GM10248 (cell line): ENCODE measurements around the gene RIMBP2.

Experiments used
- CTCF ChIA-PET: fragments of 300-600 bp; sonication (Branson Sonifier 250); formaldehyde crosslinking; extraction: SDS; loops from one replicate; lab custom pipeline; 2021; ENCODE audit warnings: antibody characterized with exemption; lab: Yijun Ruan, JAX
- POLR2A ChIA-PET: fragments of 350-650 bp; sonication (Branson Sonifier 250); formaldehyde crosslinking; extraction: SDS; loops from one replicate; lab custom pipeline; 2020; ENCODE audit warnings: antibody characterized with exemption; lab: Yijun Ruan, JAX
- DNase-seq: peaks from one replicate; pipeline ENCODE4 v3.0.0; 2012; ENCODE audit errors: extremely low spot score
- TF ChIP-seq, protein P1 (sequence below): IDR thresholded peaks from 2 replicates; pipeline ENCODE4 v1.5.1; 2012; ENCODE audit warnings: mild to moderate bottlenecking, low read depth; ENCODE audit errors: extremely low read depth, missing control alignments, control extremely low read depth

Gene RIMBP2

DNA sequence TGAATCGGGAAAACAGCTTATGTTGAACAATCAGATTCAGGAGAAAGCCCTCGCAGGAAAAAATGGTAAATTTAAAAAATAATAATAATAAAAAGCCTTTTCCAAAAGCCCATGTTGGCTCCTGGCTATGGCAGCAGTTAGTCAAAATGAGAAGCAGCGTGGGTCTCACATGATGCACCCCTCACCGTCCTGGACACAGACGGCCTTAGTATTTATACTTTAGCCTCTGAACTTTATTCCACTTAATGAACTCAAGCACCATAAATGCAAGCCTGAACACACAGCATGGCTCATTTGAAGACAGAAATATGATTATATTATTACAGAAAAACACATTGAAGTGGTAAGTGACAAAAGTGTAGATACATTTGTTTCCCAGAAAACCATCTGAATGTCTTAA is 160.9 kb downstream of the RIMBP2 start:
- POLR2A ChIA-PET: no interaction called here
- TF ChIP-seq, protein P1, sequence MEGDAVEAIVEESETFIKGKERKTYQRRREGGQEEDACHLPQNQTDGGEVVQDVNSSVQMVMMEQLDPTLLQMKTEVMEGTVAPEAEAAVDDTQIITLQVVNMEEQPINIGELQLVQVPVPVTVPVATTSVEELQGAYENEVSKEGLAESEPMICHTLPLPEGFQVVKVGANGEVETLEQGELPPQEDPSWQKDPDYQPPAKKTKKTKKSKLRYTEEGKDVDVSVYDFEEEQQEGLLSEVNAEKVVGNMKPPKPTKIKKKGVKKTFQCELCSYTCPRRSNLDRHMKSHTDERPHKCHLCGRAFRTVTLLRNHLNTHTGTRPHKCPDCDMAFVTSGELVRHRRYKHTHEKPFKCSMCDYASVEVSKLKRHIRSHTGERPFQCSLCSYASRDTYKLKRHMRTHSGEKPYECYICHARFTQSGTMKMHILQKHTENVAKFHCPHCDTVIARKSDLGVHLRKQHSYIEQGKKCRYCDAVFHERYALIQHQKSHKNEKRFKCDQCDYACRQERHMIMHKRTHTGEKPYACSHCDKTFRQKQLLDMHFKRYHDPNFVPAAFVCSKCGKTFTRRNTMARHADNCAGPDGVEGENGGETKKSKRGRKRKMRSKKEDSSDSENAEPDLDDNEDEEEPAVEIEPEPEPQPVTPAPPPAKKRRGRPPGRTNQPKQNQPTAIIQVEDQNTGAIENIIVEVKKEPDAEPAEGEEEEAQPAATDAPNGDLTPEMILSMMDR: no peak
- CTCF ChIA-PET: no interaction called here
- DNase-seq: no peak

DNA sequence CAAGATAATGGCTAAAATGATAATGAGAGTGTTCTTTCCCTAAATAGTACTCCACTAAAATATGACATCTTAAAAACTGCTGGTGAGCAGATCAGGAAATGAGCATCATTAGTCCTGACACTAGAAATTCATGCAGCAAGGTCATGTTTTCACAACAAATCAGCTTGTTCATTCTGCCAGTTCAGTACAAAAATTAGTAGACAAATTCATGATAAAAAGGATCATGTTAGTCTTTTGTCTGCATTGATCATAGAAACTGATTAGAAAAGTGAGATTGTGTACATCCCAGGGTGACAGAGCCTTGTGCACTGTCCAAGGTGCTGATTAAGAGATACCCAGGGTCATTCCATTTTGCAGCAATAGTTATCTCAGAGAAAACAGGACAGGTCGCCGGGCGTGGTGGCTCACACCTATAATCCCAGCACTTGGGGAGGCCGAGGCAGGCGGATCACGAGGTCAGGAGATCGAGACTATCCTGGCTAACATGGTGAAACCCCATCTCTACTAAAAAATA is 163.6 kb downstream of the RIMBP2 start:
- DNase-seq: no peak
- POLR2A ChIA-PET: no interaction called here
- CTCF ChIA-PET: no interaction called here
- TF ChIP-seq, protein P1: no peak

DNA sequence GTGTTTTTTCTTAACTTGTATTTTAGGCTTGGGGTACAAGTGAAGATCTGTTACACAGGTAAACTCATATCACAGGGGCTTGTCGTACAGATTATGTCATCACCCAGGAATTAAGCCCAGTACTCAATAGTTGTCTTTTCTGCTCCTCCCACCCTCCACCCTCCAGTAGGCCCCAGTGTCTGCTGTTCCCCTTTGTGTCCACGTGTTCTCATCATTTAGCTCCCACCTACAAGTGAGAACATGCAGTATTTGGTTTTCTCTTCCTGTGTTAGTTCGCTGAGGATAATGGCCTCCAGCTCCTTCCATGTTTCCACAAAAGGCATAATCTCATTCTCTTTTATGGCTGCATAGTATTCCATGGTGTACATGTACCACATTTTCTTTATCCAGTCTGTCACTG is 166.7 kb downstream of the RIMBP2 start:
- POLR2A ChIA-PET: no interaction called here
- TF ChIP-seq, protein P1: no peak
- CTCF ChIA-PET: no interaction called here
- no peak for DNase-seq

DNA sequence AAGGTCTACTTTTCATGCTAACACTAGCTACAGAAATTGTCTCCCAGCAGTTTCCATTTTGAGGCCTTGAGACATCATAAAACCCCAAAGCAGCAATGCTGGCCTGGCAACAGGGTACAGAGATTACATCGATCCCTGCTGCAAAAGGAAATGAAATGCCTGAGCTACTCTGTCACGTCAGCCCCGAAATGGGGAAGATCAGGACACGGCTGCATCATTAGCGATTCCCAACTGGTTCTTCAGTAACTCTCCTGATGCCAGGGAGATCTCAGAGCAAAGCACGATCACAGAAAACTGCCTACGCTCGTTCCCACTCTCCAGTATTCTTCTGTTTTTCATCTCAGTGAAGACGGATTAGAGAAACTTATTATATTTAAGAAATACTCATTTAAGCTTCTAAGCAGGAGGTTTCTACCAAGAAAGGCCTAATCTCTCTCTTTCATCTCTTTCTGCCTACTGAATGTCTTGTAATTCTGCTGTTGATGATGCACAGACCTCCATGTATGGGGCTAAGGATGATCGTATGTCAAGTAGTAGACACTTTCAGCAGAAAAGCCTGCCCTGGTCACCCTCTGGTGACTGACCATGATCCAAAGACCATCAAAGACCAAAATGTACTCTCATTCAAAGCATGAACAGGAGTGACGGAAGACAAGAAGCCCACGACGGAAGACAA is 168.5 kb downstream of the RIMBP2 start:
- CTCF ChIA-PET: no interaction called here
- POLR2A ChIA-PET: no interaction called here
- TF ChIP-seq, protein P1: no peak
- no peak for DNase-seq

DNA sequence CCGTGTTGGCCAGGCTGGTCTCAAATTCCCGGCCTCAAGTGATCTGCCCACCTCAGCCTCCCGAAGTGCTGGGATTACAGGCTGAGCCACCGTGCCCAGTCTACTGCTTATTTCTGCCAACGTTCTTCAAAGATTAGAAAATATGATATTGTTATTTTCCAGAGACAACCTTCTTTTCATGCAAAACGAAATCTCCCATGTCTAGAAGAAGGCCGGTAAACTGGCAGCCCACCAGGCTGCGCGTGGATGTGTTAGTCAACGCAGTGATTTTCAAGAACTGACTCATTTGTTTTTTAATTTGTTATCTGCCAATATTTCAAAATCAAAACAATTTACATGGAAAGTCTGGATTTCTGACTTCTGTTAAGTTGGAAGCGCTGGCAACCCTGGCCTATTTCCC is 169.6 kb downstream of the RIMBP2 start:
- TF ChIP-seq, protein P1: no peak
- CTCF ChIA-PET: no interaction called here
- POLR2A ChIA-PET: no interaction called here

DNA sequence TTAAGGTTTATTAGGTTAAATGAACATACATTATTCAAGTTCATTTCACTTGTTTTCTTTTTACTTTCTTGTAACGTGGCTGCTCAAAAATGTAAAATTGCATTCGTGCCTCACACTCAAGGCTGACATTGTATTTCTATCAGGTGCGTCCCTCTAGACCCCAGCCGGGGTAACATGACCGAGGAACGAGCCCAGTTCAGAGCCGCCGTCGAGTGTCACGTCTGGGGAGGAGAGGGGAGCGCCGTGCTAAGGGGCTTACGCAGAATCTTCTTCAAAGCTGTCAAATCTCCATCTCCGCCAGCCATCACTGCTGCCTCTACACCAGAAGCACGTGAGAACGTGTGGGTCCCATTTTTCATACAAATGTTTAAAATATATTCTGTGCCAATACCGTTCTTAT is 170.6 kb downstream of the RIMBP2 start:
- no peak for DNase-seq
- TF ChIP-seq, protein P1: no peak
- ChIA-PET POLR2A (no interaction called here), CTCF (no interaction called here)

More for the DNA sequence above, 169.6 kb downstream of the RIMBP2 start:
- DNase-seq: no peak

DNA sequence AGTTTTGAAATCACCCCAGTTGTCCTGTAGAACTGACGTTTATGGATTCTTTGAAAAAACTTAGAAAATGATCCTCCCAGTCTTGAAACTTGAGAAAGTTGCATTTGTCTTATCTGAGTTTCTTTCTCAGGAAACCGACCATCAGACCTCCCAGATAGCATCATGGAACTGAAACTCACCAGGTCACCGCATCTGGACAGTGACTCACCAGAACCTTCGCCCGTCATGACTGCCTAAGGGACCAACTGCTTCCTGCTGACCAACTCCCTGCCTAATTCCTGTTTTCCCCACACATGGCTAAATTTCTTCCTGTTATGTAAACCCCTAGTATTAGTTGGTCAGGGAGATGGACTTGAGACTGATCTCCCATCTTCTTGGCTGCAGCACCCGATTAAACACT is 175.7 kb downstream of the RIMBP2 start:
- TF ChIP-seq, protein P1: no peak
- POLR2A ChIA-PET: no interaction called here
- CTCF ChIA-PET: no interaction called here
- no peak for DNase-seq
